Karpas-422 (cell line): ENCODE data around the gene PLXDC2. TPM values are rescaled to one million over a fixed set of nuclear protein-coding genes. Genes with fewer than 3 reads are reported as not detected.

Experiments
- DNase-seq: peaks from one replicate; pipeline ENCODE4 v3.0.0-alpha.2; 2015
- H2AFZ ChIP-seq: fragments of 200-600 bp; sonication (generic); 2 replicates; pipeline ENCODE4 v1.6.1; 2014; ENCODE audit warnings: antibody characterized with exemption, low read length, mixed read lengths
- H3K27ac ChIP-seq: fragments of 200-600 bp; sonication (generic); 2 replicates; pipeline ENCODE4 v1.5.1; 2014; ENCODE audit warnings: mild to moderate bottlenecking, low read length, moderate library complexity
- H3K27me3 ChIP-seq: fragments of 200-600 bp; sonication (generic); 2 replicates; pipeline ENCODE4 v1.6.1; 2014; ENCODE audit warnings: low read length, mixed read lengths
- H3K36me3 ChIP-seq: fragments of 200-600 bp; sonication (generic); 2 replicates; pipeline ENCODE4 v1.6.1; 2014; ENCODE audit warnings: low read length, mixed read lengths; ENCODE audit not compliant: insufficient read depth
- H3K4me1 ChIP-seq: fragments of 200-600 bp; sonication (generic); 2 replicates; pipeline ENCODE4 v1.6.1; 2014; ENCODE audit warnings: mild to moderate bottlenecking, low read length, mixed read lengths
- H3K4me2 ChIP-seq: fragments of 200-600 bp; sonication (generic); 2 replicates; pipeline ENCODE4 v1.6.1; 2014; ENCODE audit warnings: low read length, low read depth, mild to moderate bottlenecking; ENCODE audit not compliant: poor library complexity, severe bottlenecking
- H3K4me3 ChIP-seq: fragments of 200-600 bp; sonication (generic); 2 replicates; pipeline ENCODE4 v1.5.1; 2014; ENCODE audit warnings: mild to moderate bottlenecking, antibody characterized with exemption, low read length, mixed read lengths
- H3K79me2 ChIP-seq: fragments of 200-600 bp; sonication (generic); 2 replicates; pipeline ENCODE4 v1.6.1; 2014; ENCODE audit warnings: mild to moderate bottlenecking, low read length, mixed read lengths
- H3K9ac ChIP-seq: fragments of 200-600 bp; sonication (generic); 2 replicates; pipeline ENCODE4 v1.6.0; 2014; ENCODE audit warnings: low read length
- H3K9me2 ChIP-seq: fragments of 200-600 bp; sonication (generic), shearing (Covaris generic); replicated peaks from 2 replicates; pipeline ENCODE4 v1.6.0; 2014; ENCODE audit warnings: mild to moderate bottlenecking, low read length, moderate library complexity; ENCODE audit not compliant: insufficient read depth
- H3K9me3 ChIP-seq: fragments of 300-700, 200-600 bp; sonication (generic); 2 replicates; pipeline ENCODE4 v1.6.1; 2014; ENCODE audit warnings: low read length, mixed read lengths
- H4K20me1 ChIP-seq: fragments of 200-600 bp; sonication (generic); 2 replicates; pipeline ENCODE4 v1.6.1; 2014; ENCODE audit warnings: mild to moderate bottlenecking, antibody characterized with exemption, low read length, low read depth; ENCODE audit not compliant: insufficient read depth
- total RNA-seq: library from RNA; depleted of rRNA; stranded (reverse); fragments of >200 nt; shearing (Covaris generic); gene quantifications from 2 replicates; pipeline ENCODE4 v1.2.3, GENCODE V29; 2014; ENCODE audit warnings: low replicate concordance

PLXDC2 gene
- total RNA-seq, 1 experiment from 2014 or later, result not detected

GRCh38 chr10:19819419-19820033, 3.3 kb downstream of the PLXDC2 start:
- Histone ChIP-seq H3K27ac (no peak overlapping the region), H3K27me3 (no peaks in the 10 kb centered on the region), H4K20me1 (no peaks in the 10 kb centered on the region), H3K79me2 (no peaks in the 10 kb centered on the region), H3K9me3 (peaks cover 3% of the 10 kb centered on the region; the same call in 1 of the 2 replicates), H3K9ac (no peak overlapping the region), H3K4me1 (no peaks in the 10 kb centered on the region), H2AFZ (no peak overlapping the region), H3K4me2 (no peak overlapping the region), H3K9me2 (no peaks in the 10 kb centered on the region), H3K4me3 (no peak overlapping the region), H3K36me3 (no peaks in the 10 kb centered on the region)
- peak; percentile 75 for DNase-seq

- no peaks in the 10 kb centered on the region for H3K36me3 ChIP-seq
- DNase-seq, result no peak
- no peak overlapping the region for H3K27ac ChIP-seq
- H3K4me2 ChIP-seq, result no peak overlapping the region
- no peaks in the 10 kb centered on the region for H3K4me1 ChIP-seq
- no peak overlapping the region for H3K9ac ChIP-seq
- no peak overlapping the region for H2AFZ ChIP-seq
- no peaks in the 10 kb centered on the region for H3K27me3 ChIP-seq
- peaks cover 7% of the 10 kb centered on the region; the same call in 1 of the 2 replicates for H3K9me3 ChIP-seq
- no peaks in the 10 kb centered on the region for H4K20me1 ChIP-seq
- H3K4me3 ChIP-seq, result no peak overlapping the region
- no peaks in the 10 kb centered on the region for H3K79me2 ChIP-seq
- H3K9me2 ChIP-seq, result no peaks in the 10 kb centered on the region
These were observed 8.4 kb downstream of the PLXDC2 start for GRCh38 chr10:19824381-19825342.

GRCh38 chr10:19825700-19826099, 9.5 kb downstream of the PLXDC2 start:
- no peak overlapping the region for H2AFZ ChIP-seq
- no peaks in the 10 kb centered on the region for H3K4me1 ChIP-seq
- H3K4me2 ChIP-seq, result no peak overlapping the region
- no peak overlapping the region for H3K9ac ChIP-seq
- no peak overlapping the region for H3K4me3 ChIP-seq
- H3K27ac ChIP-seq, result no peak overlapping the region
- H3K9me3 ChIP-seq, result peaks cover 11% of the 10 kb centered on the region; the same call in 1 of the 2 replicates
- H3K79me2 ChIP-seq, result no peaks in the 10 kb centered on the region
- DNase-seq, result no peak
- no peaks in the 10 kb centered on the region for H4K20me1 ChIP-seq
- no peaks in the 10 kb centered on the region for H3K36me3 ChIP-seq
- H3K27me3 ChIP-seq, result no peaks in the 10 kb centered on the region
- H3K9me2 ChIP-seq, result no peaks in the 10 kb centered on the region

- Histone ChIP-seq H3K9me2 (no peaks in the 10 kb centered on the region), H3K27ac (no peak overlapping the region), H3K4me1 (no peaks in the 10 kb centered on the region), H3K9ac (no peak overlapping the region), H3K4me2 (no peak overlapping the region), H2AFZ (no peak overlapping the region), H3K4me3 (no peak overlapping the region), H4K20me1 (no peaks in the 10 kb centered on the region), H3K79me2 (no peaks in the 10 kb centered on the region), H3K27me3 (no peaks in the 10 kb centered on the region), H3K9me3 (peaks cover 19% of the 10 kb centered on the region), H3K36me3 (no peaks in the 10 kb centered on the region)
- DNase-seq, result no peak
These were observed 10.5 kb downstream of the PLXDC2 start for GRCh38 chr10:19826712-19827111.

- no peaks in the 10 kb centered on the region for H3K9me2 ChIP-seq
- H3K9me3 ChIP-seq, result peaks cover 24% of the 10 kb centered on the region
- no peaks in the 10 kb centered on the region for H3K36me3 ChIP-seq
- H3K79me2 ChIP-seq, result no peaks in the 10 kb centered on the region
- H3K27ac ChIP-seq, result no peak overlapping the region
- H3K27me3 ChIP-seq, result no peaks in the 10 kb centered on the region
- no peaks in the 10 kb centered on the region for H4K20me1 ChIP-seq
- no peak overlapping the region for H3K9ac ChIP-seq
- no peak overlapping the region for H3K4me2 ChIP-seq
- DNase-seq, result no peak
- H2AFZ ChIP-seq, result no peak overlapping the region
- no peaks in the 10 kb centered on the region for H3K4me1 ChIP-seq
- H3K4me3 ChIP-seq, result no peak overlapping the region
These were observed 12.2 kb downstream of the PLXDC2 start for GRCh38 chr10:19828278-19829049.

- no peak for DNase-seq
- H4K20me1 ChIP-seq, result no peaks in the 10 kb centered on the region
- no peak overlapping the region for H3K4me3 ChIP-seq
- H3K27ac ChIP-seq, result no peak overlapping the region
- no peaks in the 10 kb centered on the region for H3K27me3 ChIP-seq
- H3K9me3 ChIP-seq, result peaks cover 26% of the 10 kb centered on the region
- H3K4me1 ChIP-seq, result no peaks in the 10 kb centered on the region
- H3K36me3 ChIP-seq, result no peaks in the 10 kb centered on the region
- H2AFZ ChIP-seq, result no peak overlapping the region
- no peaks in the 10 kb centered on the region for H3K9me2 ChIP-seq
- H3K4me2 ChIP-seq, result no peak overlapping the region
- no peaks in the 10 kb centered on the region for H3K79me2 ChIP-seq
- no peak overlapping the region for H3K9ac ChIP-seq
These were observed 16.5 kb downstream of the PLXDC2 start for GRCh38 chr10:19832699-19833098.

- Histone ChIP-seq H3K79me2 (no peaks in the 10 kb centered on the region), H3K4me1 (no peaks in the 10 kb centered on the region), H3K9me2 (no peaks in the 10 kb centered on the region), H3K27me3 (no peaks in the 10 kb centered on the region), H4K20me1 (no peaks in the 10 kb centered on the region), H2AFZ (no peak overlapping the region), H3K4me3 (no peak overlapping the region), H3K4me2 (no peak overlapping the region), H3K27ac (no peak overlapping the region), H3K9ac (no peak overlapping the region), H3K9me3 (peaks cover 26% of the 10 kb centered on the region), H3K36me3 (no peaks in the 10 kb centered on the region)
- no peak for DNase-seq
These were observed 17.1 kb downstream of the PLXDC2 start for GRCh38 chr10:19833170-19833824.
